Left renal pelvis (tissue), 4 donors: ENCODE results near the gene RAX. TPM values are rescaled to one million over a fixed set of nuclear protein-coding genes. Genes with fewer than 3 reads are reported as not detected.

Experiments used
- DNase-seq, 4 donors: peaks; one replicate each; pipeline ENCODE4 v3.0.0-alpha.2; 2013; ENCODE audit warnings: low read depth in 4 of 4, low spot score in 3 of 4
- polyA plus RNA-seq, 4 donors: library from polyadenylated mRNA; unstranded; fragments of 120-200 nt; gene quantifications; one replicate each; pipeline ENCODE4 v1.2.1, GENCODE V29; 2013; ENCODE audit not compliant: insufficient read length in 4 of 4

RAX gene
- polyA plus RNA-seq = not detected

GRCh38 chr18:59272891-59273758 lies at the start of gene RAX:
TSS of gene RAX (minus strand) at chr18:59273454. CDS start at chr18:59273206, 248 bp downstream.
- DNase-seq = no peak

- DNase-seq = no peak
These were observed 45.3 kb upstream of the RAX start, which contains the start of gene CPLX4 for GRCh38 chr18:59318460-59319050. TSS of gene CPLX4 (minus strand) at chr18:59318649. CDS start at chr18:59318462, 187 bp downstream.

- no peak for DNase-seq
These were observed 38.4 kb upstream of the RAX start for GRCh38 chr18:59311631-59312030.

- DNase-seq = no peak
These were observed 35.6 kb upstream of the RAX start for GRCh38 chr18:59308938-59309260.

- peak; percentile 40 to 64 (median 48) for DNase-seq
These were observed 35.1 kb upstream of the RAX start for GRCh38 chr18:59308248-59308937.

- no peak for DNase-seq
These were observed 33.4 kb upstream of the RAX start for GRCh38 chr18:59306640-59307039.

- no peak for DNase-seq
These were observed 32.0 kb upstream of the RAX start for GRCh38 chr18:59305295-59305694.

GRCh38 chr18:59303656-59304195 lies 30.5 kb upstream of the RAX start:
- no peak for DNase-seq

- no peak for DNase-seq
These were observed 29.8 kb upstream of the RAX start for GRCh38 chr18:59303006-59303405.

- no peak for DNase-seq
These were observed 28.7 kb upstream of the RAX start for GRCh38 chr18:59301929-59302328.

- DNase-seq = no peak
These were observed 27.5 kb upstream of the RAX start for GRCh38 chr18:59300676-59301285.

GRCh38 chr18:59298871-59299270 lies 25.6 kb upstream of the RAX start:
- no peak for DNase-seq

GRCh38 chr18:59293317-59293716 lies 20.1 kb upstream of the RAX start:
- no peak for DNase-seq

- DNase-seq = no peak
These were observed 13.1 kb upstream of the RAX start for GRCh38 chr18:59286341-59286740.

- DNase-seq = no peak
These were observed 9.1 kb upstream of the RAX start for GRCh38 chr18:59282341-59282740.

- no peak for DNase-seq
These were observed 6.5 kb upstream of the RAX start for GRCh38 chr18:59279722-59280121.

GRCh38 chr18:59279193-59279592 lies 5.9 kb upstream of the RAX start:
- no peak for DNase-seq

GRCh38 chr18:59278793-59279192 lies 5.5 kb upstream of the RAX start:
- no peak for DNase-seq

GRCh38 chr18:59276047-59276446 lies 2.8 kb upstream of the RAX start:
- no peak for DNase-seq

GRCh38 chr18:59275406-59275949 lies 2.2 kb upstream of the RAX start:
- no peak for DNase-seq

- DNase-seq = no peak
These were observed 1.3 kb upstream of the RAX start for GRCh38 chr18:59274533-59274928.
